ENCODE data around the gene RBM4B. TPM values are rescaled to one million over a fixed set of nuclear protein-coding genes. Genes with fewer than 3 reads are reported as not detected.

Gene RBM4B
- total RNA-seq, 1 experiment from 2014 or later: 9.5 TPM

DNA sequence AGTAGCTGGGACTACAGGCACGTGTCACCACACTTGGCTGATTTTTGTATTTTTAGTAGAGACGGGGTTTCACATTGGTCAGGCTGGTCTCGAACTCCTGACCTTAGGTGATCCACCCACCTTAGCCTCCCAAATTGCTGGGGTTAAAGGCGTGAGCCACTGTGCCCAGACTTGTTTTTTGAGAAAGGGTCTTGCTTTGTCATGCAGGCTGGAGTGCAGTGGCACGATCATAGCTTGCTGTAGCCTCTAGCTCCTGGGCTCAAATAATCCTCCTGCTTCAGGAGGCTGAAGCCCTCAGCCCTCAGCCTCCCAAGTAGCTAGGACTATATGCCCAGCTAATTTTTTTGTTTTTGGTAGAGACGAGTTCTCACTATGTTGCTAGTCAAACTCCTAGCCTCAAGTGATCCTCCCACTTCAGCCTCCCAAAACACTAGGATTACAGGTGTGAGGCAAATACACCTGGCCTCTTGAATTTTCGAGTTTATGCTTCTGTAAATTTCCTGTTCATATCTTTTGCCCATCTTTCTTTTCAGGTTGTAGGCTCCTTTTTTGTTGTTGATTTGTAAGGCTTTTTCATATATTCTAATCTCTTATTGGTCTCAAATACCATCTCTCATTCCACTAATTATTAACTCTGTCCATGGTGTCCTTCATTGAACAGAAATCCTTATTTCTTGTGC is 3.4 kb upstream of the RBM4B start:
- no TSS peak for BruUV-seq (replicated peaks)
- H3K9me3 Mint-ChIP-seq (ENCODE audit: unreplicated experiment): no peaks in the 10 kb centered on the region
- no peaks in the 10 kb centered on the region for H3K27me3 Mint-ChIP-seq (ENCODE audit: insufficient read depth, unreplicated experiment)
- TF ChIP-seq, protein P1, sequence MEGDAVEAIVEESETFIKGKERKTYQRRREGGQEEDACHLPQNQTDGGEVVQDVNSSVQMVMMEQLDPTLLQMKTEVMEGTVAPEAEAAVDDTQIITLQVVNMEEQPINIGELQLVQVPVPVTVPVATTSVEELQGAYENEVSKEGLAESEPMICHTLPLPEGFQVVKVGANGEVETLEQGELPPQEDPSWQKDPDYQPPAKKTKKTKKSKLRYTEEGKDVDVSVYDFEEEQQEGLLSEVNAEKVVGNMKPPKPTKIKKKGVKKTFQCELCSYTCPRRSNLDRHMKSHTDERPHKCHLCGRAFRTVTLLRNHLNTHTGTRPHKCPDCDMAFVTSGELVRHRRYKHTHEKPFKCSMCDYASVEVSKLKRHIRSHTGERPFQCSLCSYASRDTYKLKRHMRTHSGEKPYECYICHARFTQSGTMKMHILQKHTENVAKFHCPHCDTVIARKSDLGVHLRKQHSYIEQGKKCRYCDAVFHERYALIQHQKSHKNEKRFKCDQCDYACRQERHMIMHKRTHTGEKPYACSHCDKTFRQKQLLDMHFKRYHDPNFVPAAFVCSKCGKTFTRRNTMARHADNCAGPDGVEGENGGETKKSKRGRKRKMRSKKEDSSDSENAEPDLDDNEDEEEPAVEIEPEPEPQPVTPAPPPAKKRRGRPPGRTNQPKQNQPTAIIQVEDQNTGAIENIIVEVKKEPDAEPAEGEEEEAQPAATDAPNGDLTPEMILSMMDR (IDR thresholded peaks at IDR 0.05; ENCODE audit: unreplicated experiment): no peak
- POLR2A ChIA-PET: interaction anchor here (0.7 to 1.0 kb wide), 3 partner anchors 9 to 279 kb away, joined by 3 to 4 read pairs (median 3); no protein-coding TSS in a partner anchor
- CTCF ChIA-PET: interaction anchor here (0.6 to 5.6 kb wide), 4 partner anchors 10 to 272 kb away, joined by 3 to 26 read pairs (median 4); no protein-coding TSS in a partner anchor
- DNase-seq (ENCODE audit: unreplicated experiment): no peak
- H3K4me1 Mint-ChIP-seq (ENCODE audit: insufficient read depth, unreplicated experiment): peaks cover 9% of the 10 kb centered on the region
- peaks cover 24% of the 10 kb centered on the region for H3K36me3 Mint-ChIP-seq (ENCODE audit: insufficient read depth, unreplicated experiment)
- no peak overlapping the region for H3K4me3 Mint-ChIP-seq (ENCODE audit: unreplicated experiment)
- intact Hi-C loops (cut with micrococcal nuclease): no loop called here
- H3K27ac Mint-ChIP-seq (ENCODE audit: low read depth, unreplicated experiment): no peak overlapping the region

DNA sequence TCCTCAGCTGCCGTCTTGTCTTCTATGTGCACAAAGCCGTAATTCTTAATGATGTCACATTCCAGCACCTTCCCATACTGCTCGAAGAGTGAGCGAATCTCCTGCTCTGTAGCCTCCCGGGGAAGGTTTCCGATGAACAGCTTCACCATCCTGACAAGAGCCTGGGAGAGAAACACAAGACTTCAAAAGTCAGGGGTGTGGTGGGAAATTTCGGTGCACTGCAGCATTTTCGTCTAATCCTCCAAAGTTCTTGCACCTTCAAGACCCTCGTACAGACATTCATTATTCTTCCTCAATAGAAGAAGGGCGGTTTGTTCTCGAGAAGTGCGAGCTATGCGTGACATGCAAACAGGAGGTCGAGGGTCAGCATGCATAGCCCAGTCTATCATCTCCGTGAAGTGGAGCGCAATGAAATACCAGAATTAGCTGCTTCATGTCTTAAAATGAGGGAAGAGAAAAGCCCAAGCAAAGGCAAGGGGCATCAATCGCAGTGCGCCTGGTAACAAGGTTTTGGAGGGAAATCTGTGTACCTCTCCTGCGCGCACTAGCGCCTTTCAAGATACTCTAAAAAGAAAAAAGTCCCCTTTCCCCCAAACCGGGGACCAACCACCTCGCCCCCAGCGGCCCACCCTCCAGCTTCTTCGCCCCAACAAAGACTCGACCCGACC is 622 bp downstream of the RBM4B start:
- POLR2A ChIA-PET: interaction anchor here (0.5 to 3.6 kb wide), 28 partner anchors 10 to 351 kb away, joined by 3 to 34 read pairs (median 4); partner anchors contain the start of genes CCDC87, CCS, CTSF and DPP3
- H3K36me3 Mint-ChIP-seq (ENCODE audit: insufficient read depth, unreplicated experiment): peaks cover 31% of the 10 kb centered on the region
- intact Hi-C loops (cut with micrococcal nuclease): loop anchor here (5.0 kb wide), 1 partner anchor 245 kb away; no protein-coding TSS in a partner anchor
- DNase-seq (ENCODE audit: unreplicated experiment): no peak
- peak overlapping the region; percentile 89 for H3K4me3 Mint-ChIP-seq (ENCODE audit: unreplicated experiment)
- BruUV-seq (replicated peaks): no TSS peak
- H3K27me3 Mint-ChIP-seq (ENCODE audit: insufficient read depth, unreplicated experiment): no peaks in the 10 kb centered on the region
- peaks cover 18% of the 10 kb centered on the region for H3K4me1 Mint-ChIP-seq (ENCODE audit: insufficient read depth, unreplicated experiment)
- TF ChIP-seq, protein P1 (IDR thresholded peaks at IDR 0.05; ENCODE audit: unreplicated experiment): no peak
- H3K9me3 Mint-ChIP-seq (ENCODE audit: unreplicated experiment): no peaks in the 10 kb centered on the region
- CTCF ChIA-PET: interaction anchor here (0.5 to 4.1 kb wide), 12 partner anchors 19 to 379 kb away, joined by 3 to 51 read pairs (median 4); partner anchors contain the start of genes MRPL11 and RBM14
- peak overlapping the region; percentile 98 for H3K27ac Mint-ChIP-seq (ENCODE audit: low read depth, unreplicated experiment)

- CTCF ChIA-PET: interaction anchor here (0.7 to 4.1 kb wide), 4 partner anchors 98 to 290 kb away, joined by 3 to 51 read pairs (median 13); no protein-coding TSS in a partner anchor
- intact Hi-C loops (cut with micrococcal nuclease): loop anchor here (5.0 kb wide), 1 partner anchor 244 kb away; no protein-coding TSS in a partner anchor
- peak overlapping the region; percentile 98 for H3K27ac Mint-ChIP-seq (ENCODE audit: low read depth, unreplicated experiment)
- TF ChIP-seq, protein P1 (IDR thresholded peaks at IDR 0.05; ENCODE audit: unreplicated experiment): no peak
- H3K9me3 Mint-ChIP-seq (ENCODE audit: unreplicated experiment): no peaks in the 10 kb centered on the region
- H3K27me3 Mint-ChIP-seq (ENCODE audit: insufficient read depth, unreplicated experiment): no peaks in the 10 kb centered on the region
- H3K4me1 Mint-ChIP-seq (ENCODE audit: insufficient read depth, unreplicated experiment): peaks cover 18% of the 10 kb centered on the region
- BruUV-seq (replicated peaks): TSS peak; percentile 38
- POLR2A ChIA-PET: interaction anchor here (0.5 to 3.6 kb wide), 11 partner anchors 9 to 255 kb away, joined by 3 to 34 read pairs (median 5); partner anchors contain the start of genes CTSF, RBM14, RBM4 and ZDHHC24
- no peak for DNase-seq (ENCODE audit: unreplicated experiment)
- H3K4me3 Mint-ChIP-seq (ENCODE audit: unreplicated experiment): peak overlapping the region; percentile 89
- H3K36me3 Mint-ChIP-seq (ENCODE audit: insufficient read depth, unreplicated experiment): peaks cover 31% of the 10 kb centered on the region
Observed at GRCh38 chr11:66676282-66676919, 1.3 kb downstream of the RBM4B start.
